ENCODE measurements around the gene SIN3A.

Gene SIN3A

DNA sequence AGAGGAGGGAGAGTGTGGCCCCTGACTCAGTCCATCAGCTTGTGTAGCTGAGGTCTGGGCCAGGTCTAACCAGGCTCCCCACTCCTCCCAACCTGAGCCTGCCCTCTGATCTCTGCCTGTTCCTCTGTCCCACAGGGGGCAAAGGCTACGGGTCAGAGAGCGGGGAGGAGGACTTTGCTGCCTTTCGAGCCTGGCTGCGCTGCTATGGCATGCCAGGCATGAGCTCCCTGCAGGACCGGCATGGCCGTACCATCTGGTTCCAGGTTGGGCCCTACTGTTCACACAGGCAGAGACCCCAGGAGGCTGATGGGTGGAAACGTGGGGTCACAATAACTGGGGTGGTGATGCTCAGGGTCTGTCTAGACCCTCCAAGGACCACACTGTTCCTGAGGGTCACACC is 97.9 kb downstream of the SIN3A start:
- H3K4me2 ChIP-seq (ENCODE audit: low read length) = no peak overlapping the region
- no peak overlapping the region for H3K23ac ChIP-seq (ENCODE audit: low read length)
- peak in 1 of 2 donors; percentile 60 for DNase-seq
- no peak overlapping the region for H2BK5ac ChIP-seq (ENCODE audit: low read depth, low read length, poor library complexity)
- no peak overlapping the region for H2AFZ ChIP-seq (ENCODE audit: insufficient read depth, low read length, poor library complexity)
- no peaks in the 10 kb centered on the region for H3K79me1 ChIP-seq (ENCODE audit: low read length)
- no peaks in the 10 kb centered on the region for H3K79me2 ChIP-seq (ENCODE audit: control insufficient read depth, insufficient read depth, low read length, poor library complexity)
- H2AK5ac ChIP-seq (ENCODE audit: low read length) = no peak overlapping the region
- H4K91ac ChIP-seq (ENCODE audit: low read depth, low read length) = no peak overlapping the region
- no CpG with 5 or more reads among the region's 7 CpGs for WGBS (ENCODE audit: extremely low coverage, insufficient coverage, insufficient read length)
- H2BK120ac ChIP-seq (ENCODE audit: insufficient read depth, low read length, poor library complexity) = no peak overlapping the region
- peaks cover 7% of the 10 kb centered on the region for H3K9me3 ChIP-seq (ENCODE audit: insufficient read depth, low read depth, low read length)
- H3K4me1 ChIP-seq (ENCODE audit: control insufficient read depth in 1 of 2, insufficient read depth in 2 of 2, low read length in 2 of 2) = peaks cover 3% of the 10 kb centered on the region in 2 experiments
- H2BK12ac ChIP-seq (ENCODE audit: low read length) = no peak overlapping the region
- H3K4ac ChIP-seq (ENCODE audit: low read depth, low read length) = no peak overlapping the region
- H3K18ac ChIP-seq (ENCODE audit: low read length) = no peak overlapping the region
- H4K8ac ChIP-seq (ENCODE audit: low read depth, low read length) = no peak overlapping the region
- no peak overlapping the region for H3K27ac ChIP-seq (ENCODE audit: low read depth, low read length)
- H3K27me3 ChIP-seq (ENCODE audit: insufficient read depth, low read length) = peaks cover 4% of the 10 kb centered on the region
- H4K12ac ChIP-seq (ENCODE audit: low read depth, low read length) = no peak overlapping the region
- H3K9ac ChIP-seq (ENCODE audit: low read length) = no peak overlapping the region
- H3K14ac ChIP-seq (ENCODE audit: low read length) = no peak overlapping the region
- peaks cover 22 to 29% of the 10 kb centered on the region in 2 experiments for H3K36me3 ChIP-seq (ENCODE audit: control insufficient read depth in 1 of 2, insufficient read depth in 2 of 2, low read length in 2 of 2)
- H3K4me3 ChIP-seq (ENCODE audit: low read depth, low read length) = no peak overlapping the region

DNA sequence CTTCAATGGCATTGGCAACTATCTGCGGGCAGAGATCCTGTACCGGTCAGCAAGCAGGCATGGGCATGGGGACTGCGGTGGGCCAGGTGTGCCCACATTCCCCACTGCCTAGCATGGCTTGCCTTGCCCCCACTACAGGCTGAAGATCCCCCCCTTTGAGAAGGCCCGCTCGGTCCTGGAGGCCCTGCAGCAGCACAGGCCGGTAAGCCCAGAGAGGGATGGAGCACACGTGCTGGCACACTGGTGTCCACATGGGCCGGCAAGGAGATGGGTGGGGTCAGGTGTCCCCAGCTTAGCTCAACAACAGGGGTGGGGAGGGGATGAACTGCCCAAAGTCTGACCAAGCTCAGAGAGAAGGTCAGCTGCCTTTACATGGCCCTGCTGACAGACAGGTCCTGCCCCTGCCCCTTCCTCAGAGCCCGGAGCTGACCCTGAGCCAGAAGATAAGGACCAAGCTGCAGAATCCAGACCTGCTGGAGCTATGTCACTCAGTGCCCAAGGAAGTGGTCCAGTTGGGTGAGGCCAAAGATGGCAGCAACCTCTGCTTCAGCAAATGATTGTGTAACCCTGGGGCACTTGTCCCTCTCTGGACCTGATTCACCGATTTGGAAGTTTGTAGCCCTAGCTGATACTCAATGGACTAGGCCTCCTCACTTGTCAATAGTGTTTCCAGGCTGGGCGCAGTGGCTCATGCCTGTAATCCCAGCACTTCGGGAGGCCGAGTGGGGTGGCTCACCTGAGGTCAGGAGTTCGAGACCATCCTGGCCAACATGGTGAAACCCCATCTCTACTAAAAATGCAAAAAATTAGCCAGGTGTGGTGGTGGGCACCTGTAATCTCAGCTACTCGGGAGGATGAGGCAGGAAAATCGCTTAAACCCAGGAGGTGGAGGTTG is 99.1 kb downstream of the SIN3A start:
- H4K91ac ChIP-seq (ENCODE audit: low read depth, low read length) = no peak overlapping the region
- H2BK5ac ChIP-seq (ENCODE audit: low read depth, low read length, poor library complexity) = no peak overlapping the region
- H3K9me3 ChIP-seq (ENCODE audit: insufficient read depth, low read depth, low read length) = peaks cover 5% of the 10 kb centered on the region
- H3K18ac ChIP-seq (ENCODE audit: low read length) = no peak overlapping the region
- peaks cover 5 to 12% of the 10 kb centered on the region in 2 experiments for H3K4me1 ChIP-seq (ENCODE audit: control insufficient read depth in 1 of 2, insufficient read depth in 2 of 2, low read length in 2 of 2)
- no peak overlapping the region for H3K14ac ChIP-seq (ENCODE audit: low read length)
- no peak overlapping the region for H3K23ac ChIP-seq (ENCODE audit: low read length)
- no peak for DNase-seq
- peaks cover 14% of the 10 kb centered on the region for H3K27me3 ChIP-seq (ENCODE audit: insufficient read depth, low read length)
- H2BK120ac ChIP-seq (ENCODE audit: insufficient read depth, low read length, poor library complexity) = no peak overlapping the region
- H2AFZ ChIP-seq (ENCODE audit: insufficient read depth, low read length, poor library complexity) = no peak overlapping the region
- no peak overlapping the region for H2BK12ac ChIP-seq (ENCODE audit: low read length)
- H3K9ac ChIP-seq (ENCODE audit: low read length) = no peak overlapping the region
- H2AK5ac ChIP-seq (ENCODE audit: low read length) = no peak overlapping the region
- no peak overlapping the region for H3K27ac ChIP-seq (ENCODE audit: low read depth, low read length)
- no peak overlapping the region for H4K12ac ChIP-seq (ENCODE audit: low read depth, low read length)
- peaks cover 3% of the 10 kb centered on the region for H3K79me1 ChIP-seq (ENCODE audit: low read length)
- H4K8ac ChIP-seq (ENCODE audit: low read depth, low read length) = no peak overlapping the region
- peaks cover 5% of the 10 kb centered on the region for H3K79me2 ChIP-seq (ENCODE audit: control insufficient read depth, insufficient read depth, low read length, poor library complexity)
- H3K4me3 ChIP-seq (ENCODE audit: low read depth, low read length) = no peak overlapping the region
- H3K4me2 ChIP-seq (ENCODE audit: low read length) = no peak overlapping the region
- WGBS (ENCODE audit: extremely low coverage, insufficient coverage, insufficient read length) = no CpG with 5 or more reads among the region's 16 CpGs
- H3K36me3 ChIP-seq (ENCODE audit: control insufficient read depth in 1 of 2, insufficient read depth in 2 of 2, low read length in 2 of 2) = peaks cover 14 to 21% of the 10 kb centered on the region in 2 experiments
- no peak overlapping the region for H3K4ac ChIP-seq (ENCODE audit: low read depth, low read length)

DNA sequence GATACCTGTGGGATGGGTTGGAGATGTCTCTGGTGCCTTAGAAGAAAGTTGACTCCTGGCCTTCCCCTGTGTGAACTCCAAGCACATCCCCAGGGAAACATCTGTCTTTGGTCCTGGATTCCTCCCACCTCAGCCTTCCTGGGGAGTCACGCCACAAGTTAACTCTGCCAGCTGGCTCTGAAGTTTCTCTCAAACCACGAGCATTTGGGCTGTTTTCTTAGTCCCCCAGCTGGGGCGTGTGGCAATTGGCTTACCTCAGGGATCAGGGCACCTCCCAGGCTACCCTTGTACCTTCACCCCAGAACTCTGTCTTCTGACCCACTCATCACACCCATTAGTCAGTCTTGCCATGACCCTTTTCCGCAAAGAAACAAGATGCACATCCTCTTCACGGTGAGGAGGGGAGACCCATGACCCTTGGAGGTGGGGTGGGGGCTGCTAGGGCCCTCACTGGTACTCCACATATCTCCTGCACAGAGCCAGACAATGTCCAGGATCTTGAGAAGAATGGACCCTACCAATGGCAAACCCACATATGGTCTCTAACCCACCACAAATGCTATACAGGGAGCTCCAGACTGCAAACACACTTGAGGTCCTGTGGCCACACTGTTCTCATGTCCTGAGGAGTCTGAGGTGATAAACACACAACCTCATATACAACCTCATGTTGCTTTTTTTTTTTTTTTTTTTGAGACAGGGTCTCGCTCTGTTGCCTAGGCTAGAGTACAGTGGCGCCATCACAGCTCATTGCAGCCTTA is 100.7 kb downstream of the SIN3A start:
- no peak overlapping the region for H2AK5ac ChIP-seq (ENCODE audit: low read length)
- no peak overlapping the region for H3K27ac ChIP-seq (ENCODE audit: low read depth, low read length)
- no peak overlapping the region for H2BK12ac ChIP-seq (ENCODE audit: low read length)
- peaks cover 5% of the 10 kb centered on the region for H3K9me3 ChIP-seq (ENCODE audit: insufficient read depth, low read depth, low read length)
- H4K91ac ChIP-seq (ENCODE audit: low read depth, low read length) = no peak overlapping the region
- no peak overlapping the region for H3K4ac ChIP-seq (ENCODE audit: low read depth, low read length)
- H3K36me3 ChIP-seq (ENCODE audit: control insufficient read depth in 1 of 2, insufficient read depth in 2 of 2, low read length in 2 of 2) = peaks cover 3 to 12% of the 10 kb centered on the region in 2 experiments
- no peak for DNase-seq
- H3K9ac ChIP-seq (ENCODE audit: low read length) = no peak overlapping the region
- peaks cover 14% of the 10 kb centered on the region for H3K27me3 ChIP-seq (ENCODE audit: insufficient read depth, low read length)
- H3K14ac ChIP-seq (ENCODE audit: low read length) = no peak overlapping the region
- H3K23ac ChIP-seq (ENCODE audit: low read length) = no peak overlapping the region
- peaks cover 5% of the 10 kb centered on the region for H3K79me1 ChIP-seq (ENCODE audit: low read length)
- H3K4me3 ChIP-seq (ENCODE audit: low read depth, low read length) = no peak overlapping the region
- H3K79me2 ChIP-seq (ENCODE audit: control insufficient read depth, insufficient read depth, low read length, poor library complexity) = peaks cover 5% of the 10 kb centered on the region
- no peak overlapping the region for H4K8ac ChIP-seq (ENCODE audit: low read depth, low read length)
- H3K4me2 ChIP-seq (ENCODE audit: low read length) = no peak overlapping the region
- H2AFZ ChIP-seq (ENCODE audit: insufficient read depth, low read length, poor library complexity) = no peak overlapping the region
- no peak overlapping the region for H3K18ac ChIP-seq (ENCODE audit: low read length)
- H2BK5ac ChIP-seq (ENCODE audit: low read depth, low read length, poor library complexity) = no peak overlapping the region
- no CpG with 5 or more reads among the region's 7 CpGs for WGBS (ENCODE audit: extremely low coverage, insufficient coverage, insufficient read length)
- peaks cover 5 to 12% of the 10 kb centered on the region in 2 experiments for H3K4me1 ChIP-seq (ENCODE audit: control insufficient read depth in 1 of 2, insufficient read depth in 2 of 2, low read length in 2 of 2)
- H2BK120ac ChIP-seq (ENCODE audit: insufficient read depth, low read length, poor library complexity) = no peak overlapping the region
- H4K12ac ChIP-seq (ENCODE audit: low read depth, low read length) = no peak overlapping the region

GRCh38 chr15:75349851-75350588 is 101.5 kb downstream of the SIN3A start:
- no peak overlapping the region for H3K9ac ChIP-seq (ENCODE audit: low read length)

More at GRCh38 chr15:75349851-75350588, 101.5 kb downstream of the SIN3A start:
- Histone ChIP-seq H3K14ac (ENCODE audit: low read length) (no peak overlapping the region), H3K18ac (ENCODE audit: low read length) (no peak overlapping the region), H3K79me2 (ENCODE audit: control insufficient read depth, insufficient read depth, low read length, poor library complexity) (peaks cover 5% of the 10 kb centered on the region), H3K4ac (ENCODE audit: low read depth, low read length) (no peak overlapping the region), H4K12ac (ENCODE audit: low read depth, low read length) (no peak overlapping the region), H3K9me3 (ENCODE audit: insufficient read depth, low read depth, low read length) (peaks cover 5% of the 10 kb centered on the region), H3K27ac (ENCODE audit: low read depth, low read length) (no peak overlapping the region), H4K91ac (ENCODE audit: low read depth, low read length) (no peak overlapping the region), H3K4me1 (ENCODE audit: control insufficient read depth in 1 of 2, insufficient read depth in 2 of 2, low read length in 2 of 2) (peaks cover 5 to 12% of the 10 kb centered on the region in 2 experiments), H2AFZ (ENCODE audit: insufficient read depth, low read length, poor library complexity) (no peak overlapping the region), H3K36me3 (ENCODE audit: control insufficient read depth in 1 of 2, insufficient read depth in 2 of 2, low read length in 2 of 2) (peaks cover 2 to 7% of the 10 kb centered on the region in 2 experiments), H3K27me3 (ENCODE audit: insufficient read depth, low read length) (peaks cover 14% of the 10 kb centered on the region), H2BK120ac (ENCODE audit: insufficient read depth, low read length, poor library complexity) (no peak overlapping the region), H3K23ac (ENCODE audit: low read length) (no peak overlapping the region), H4K8ac (ENCODE audit: low read depth, low read length) (no peak overlapping the region), H3K4me2 (ENCODE audit: low read length) (no peak overlapping the region), H2BK5ac (ENCODE audit: low read depth, low read length, poor library complexity) (no peak overlapping the region), H2BK12ac (ENCODE audit: low read length) (no peak overlapping the region), H3K79me1 (ENCODE audit: low read length) (peaks cover 5% of the 10 kb centered on the region), H3K4me3 (ENCODE audit: low read depth, low read length) (no peak overlapping the region), H2AK5ac (ENCODE audit: low read length) (no peak overlapping the region)
- WGBS (ENCODE audit: extremely low coverage, insufficient coverage, insufficient read length) = no CpG with 5 or more reads among the region's 9 CpGs
- DNase-seq = no peak
